H54 (cell line): Measurements from ENCODE around the gene SMAP2.
"Not testable (repeated sequence)": the region's sequence is repeated elsewhere in the genome, so short reads cannot be mapped to it uniquely, and the experiment has no call there.

Source experiments
- DNase-seq: peaks from one replicate; pipeline ENCODE4 v3.0.0; 2011; ENCODE audit warnings: low spot score, mixed read lengths; ENCODE audit not compliant: insufficient read length
- FAIRE-seq: peaks from 3 replicates; lab custom pipeline; 2011; peaks lifted over from hg19 to GRCh38; lab: Jason Lieb, UNC
- POLR2A ChIP-seq: IDR thresholded peaks from 2 replicates; pipeline ENCODE4 v1.6.1; 2011; ENCODE audit warnings: low read depth, mild to moderate bottlenecking, low read length

SMAP2 gene

GRCh38 chr1:40383095-40383487 is 9.6 kb downstream of the SMAP2 start:
- DNase-seq: no peak
- no peak for FAIRE-seq
- TF ChIP-seq POLR2A: no peak

DNA sequence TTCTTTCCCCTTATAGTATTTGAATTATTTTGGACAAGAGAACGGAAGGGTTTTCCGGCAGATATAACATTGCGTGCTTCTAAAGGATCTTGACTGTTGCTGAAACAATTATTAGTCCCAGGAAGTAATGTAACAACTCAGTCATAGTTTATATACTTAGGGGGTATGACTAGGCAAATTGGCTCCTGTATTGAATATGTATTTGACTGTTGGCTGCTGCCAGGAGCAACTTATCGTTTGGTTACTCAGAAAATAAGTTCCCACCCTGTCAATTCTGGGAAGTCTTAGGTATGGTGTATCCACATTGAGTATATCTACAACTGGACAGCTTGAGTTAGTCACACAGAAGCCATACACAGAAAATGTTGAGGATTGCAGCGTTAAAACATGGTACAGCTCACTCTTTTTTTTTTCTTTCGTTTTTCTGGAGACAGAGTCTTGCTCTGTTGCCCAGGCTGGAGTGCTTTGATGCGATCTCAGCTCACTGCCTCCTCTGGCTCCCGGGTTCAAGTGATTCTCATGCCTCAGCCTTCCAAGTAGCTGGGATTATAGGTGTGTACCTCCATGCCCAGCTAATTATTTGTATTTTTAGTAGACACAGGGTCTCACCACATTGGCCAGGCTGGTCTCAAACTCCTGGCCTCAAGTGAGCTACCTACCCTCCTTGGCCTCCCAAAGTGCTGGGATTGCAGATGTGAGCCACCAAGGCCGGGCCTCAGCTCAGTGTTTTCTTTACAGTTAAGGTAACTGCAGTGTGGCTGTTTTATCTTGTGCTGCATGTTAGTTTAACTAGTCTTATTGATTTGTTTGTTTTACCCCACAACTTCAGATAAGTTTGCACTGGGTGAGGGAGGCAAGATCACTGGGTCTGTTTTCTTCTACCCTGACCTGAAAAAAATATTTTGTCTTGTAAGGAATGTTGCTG is 10.2 kb downstream of the SMAP2 start:
- TF ChIP-seq POLR2A: no peak
- FAIRE-seq (no peak), DNase-seq (no peak)

GRCh38 chr1:40384413-40384762 is 10.9 kb downstream of the SMAP2 start:
- no peak for TF ChIP-seq POLR2A
- no peak for FAIRE-seq
- DNase-seq: no peak

- no peak for DNase-seq
- FAIRE-seq: no peak
- TF ChIP-seq POLR2A: no peak
These were observed 11.4 kb downstream of the SMAP2 start for GRCh38 chr1:40384887-40385286.

GRCh38 chr1:40385437-40386358 is 12.2 kb downstream of the SMAP2 start:
- no peak for TF ChIP-seq POLR2A
- DNase-seq (no peak), FAIRE-seq (no peak)

DNA sequence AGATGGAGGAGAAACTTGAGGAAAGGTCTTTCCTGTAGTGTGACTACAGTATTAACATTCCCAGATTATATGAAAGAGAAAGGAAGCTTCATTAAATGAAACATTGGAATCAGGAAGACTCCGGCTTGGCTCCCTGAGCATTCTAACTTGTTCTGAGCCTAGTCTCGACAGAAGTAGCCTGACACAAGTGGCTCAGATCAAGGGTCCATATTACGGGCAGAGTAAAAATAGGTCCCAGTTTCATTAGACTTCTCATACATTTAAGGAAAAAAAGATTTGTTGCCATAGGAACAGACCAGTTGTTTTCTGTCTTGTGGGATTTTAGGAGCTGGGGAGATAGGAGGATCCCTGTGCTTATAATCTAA is 12.8 kb downstream of the SMAP2 start:
- DNase-seq (no peak), FAIRE-seq (no peak)
- no peak for TF ChIP-seq POLR2A

DNA sequence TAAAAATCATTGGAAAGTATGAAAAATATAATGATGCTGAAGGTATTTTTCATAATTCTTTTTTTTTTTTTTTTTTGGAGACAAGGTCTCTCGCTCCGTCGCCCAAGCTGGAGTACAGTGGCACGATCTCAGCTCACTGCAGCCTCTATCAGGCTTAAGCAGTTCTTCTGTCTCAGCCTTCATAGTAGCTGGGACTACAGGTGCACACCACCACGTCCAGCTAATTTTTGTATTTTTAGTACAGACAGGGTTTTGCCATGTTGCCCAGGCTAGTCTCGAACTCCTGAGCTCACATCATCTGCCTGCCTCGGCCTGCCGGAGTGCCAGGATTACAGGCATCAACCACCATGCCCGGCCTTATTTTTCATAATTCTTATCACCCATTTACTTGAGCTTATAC is 13.3 kb downstream of the SMAP2 start:
- TF ChIP-seq POLR2A: no peak
- DNase-seq: no peak
- no peak for FAIRE-seq

GRCh38 chr1:40387381-40388306 is 14.1 kb downstream of the SMAP2 start:
- DNase-seq, FAIRE-seq: not testable (repeated sequence)

- FAIRE-seq, DNase-seq: not testable (repeated sequence)
These were observed 15.2 kb downstream of the SMAP2 start for GRCh38 chr1:40388456-40389321.

DNA sequence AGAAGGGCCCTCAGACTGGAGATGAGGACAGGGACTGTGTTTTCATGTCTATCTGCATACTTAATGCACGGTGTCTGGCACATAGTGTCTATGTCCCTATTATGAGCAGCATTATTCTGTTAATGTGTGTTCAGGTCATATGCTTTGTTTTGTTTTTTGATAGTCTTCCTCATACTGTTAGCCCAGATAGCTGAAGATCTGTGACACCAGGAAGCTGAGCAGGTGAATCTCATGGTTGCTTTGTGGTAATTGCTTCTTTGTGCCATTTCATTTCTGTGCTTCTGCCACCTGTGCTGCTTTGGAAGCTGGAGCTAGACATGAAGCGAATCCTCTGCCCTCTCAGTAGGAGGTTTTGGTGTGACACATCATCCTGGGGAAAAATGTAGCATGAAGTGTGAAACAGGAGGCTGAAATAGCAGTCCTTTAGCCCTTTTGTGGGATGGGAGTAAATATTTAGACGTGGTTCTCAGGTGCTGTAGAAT is 15.8 kb downstream of the SMAP2 start:
- FAIRE-seq (no peak), DNase-seq (no peak)
- TF ChIP-seq POLR2A: no peak

- DNase-seq (no peak), FAIRE-seq (no peak)
- no peak for TF ChIP-seq POLR2A
These were observed 16.5 kb downstream of the SMAP2 start for GRCh38 chr1:40389871-40390560.

GRCh38 chr1:40390857-40391256 is 17.3 kb downstream of the SMAP2 start:
- FAIRE-seq: no peak
- no peak for TF ChIP-seq POLR2A
- DNase-seq: no peak
